HG02885 (cell line): ENCODE results near the gene CD28.

Experiments used
- ATAC-seq: cut with Tn5 transposase; IDR thresholded peaks from one replicate; pipeline ENCODE4 v1.9.1; 2021; ENCODE audit warnings: mild to moderate bottlenecking; ENCODE audit not compliant: unreplicated experiment, poor library complexity

The CD28 gene

DNA sequence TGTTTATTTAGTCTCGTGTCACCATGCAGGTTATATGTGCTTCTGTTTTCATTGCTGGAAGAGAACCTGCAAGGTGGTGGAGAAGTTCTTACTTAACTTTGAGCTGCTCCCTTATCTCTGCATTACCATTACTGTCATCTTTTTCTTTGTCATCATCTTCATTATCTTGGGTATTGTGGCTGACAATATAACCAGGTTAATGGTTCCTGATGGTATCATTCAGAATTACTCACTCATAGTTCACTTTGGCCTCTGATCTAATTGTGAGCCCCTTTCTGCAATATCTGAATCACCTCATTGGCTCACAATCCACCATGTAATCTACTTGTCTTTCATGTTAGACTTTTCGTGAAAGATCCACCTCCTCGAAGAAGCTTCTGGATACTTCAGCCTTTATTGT is 5.0 kb downstream of the CD28 start:
- ATAC-seq, result no peak

DNA sequence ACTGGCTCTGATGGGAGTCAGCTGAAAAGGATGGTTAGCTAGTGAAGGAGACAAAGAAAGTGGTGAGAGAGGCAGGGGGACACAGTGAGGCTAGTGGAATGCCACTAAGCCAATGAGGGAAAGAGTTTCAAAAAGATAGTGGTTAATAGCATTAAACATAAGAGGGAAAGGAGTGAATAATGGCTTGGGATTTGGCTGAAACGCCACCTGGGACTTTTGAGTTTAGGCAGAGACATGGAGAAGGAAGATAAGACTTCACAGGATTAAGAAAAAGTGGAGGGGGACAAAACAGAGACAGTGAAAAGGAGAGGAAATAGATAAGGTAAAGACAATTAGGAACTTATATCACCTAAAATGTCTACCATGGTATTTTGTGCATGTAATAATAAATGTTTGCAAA is 6.9 kb downstream of the CD28 start:
- ATAC-seq, result no peak

DNA sequence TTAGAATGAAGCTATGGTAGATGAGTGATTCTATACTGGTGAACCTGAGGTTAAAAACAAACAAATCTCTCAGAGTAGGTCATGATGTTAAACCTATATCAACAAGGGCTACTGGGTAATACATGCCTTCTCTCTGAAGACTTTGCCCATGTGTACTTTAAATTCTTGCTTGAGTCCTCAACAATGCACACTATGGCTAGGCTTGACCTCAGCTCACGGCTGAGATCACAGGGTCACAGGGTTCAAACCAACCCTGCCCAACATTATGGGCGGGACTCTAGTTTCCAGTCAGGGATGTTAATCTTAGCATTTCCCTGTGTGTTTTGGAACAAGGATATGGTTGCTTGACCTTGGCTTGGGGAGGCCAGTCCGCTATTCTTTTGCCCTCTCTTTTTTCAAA is 7.7 kb downstream of the CD28 start:
- ATAC-seq, result no peak

DNA sequence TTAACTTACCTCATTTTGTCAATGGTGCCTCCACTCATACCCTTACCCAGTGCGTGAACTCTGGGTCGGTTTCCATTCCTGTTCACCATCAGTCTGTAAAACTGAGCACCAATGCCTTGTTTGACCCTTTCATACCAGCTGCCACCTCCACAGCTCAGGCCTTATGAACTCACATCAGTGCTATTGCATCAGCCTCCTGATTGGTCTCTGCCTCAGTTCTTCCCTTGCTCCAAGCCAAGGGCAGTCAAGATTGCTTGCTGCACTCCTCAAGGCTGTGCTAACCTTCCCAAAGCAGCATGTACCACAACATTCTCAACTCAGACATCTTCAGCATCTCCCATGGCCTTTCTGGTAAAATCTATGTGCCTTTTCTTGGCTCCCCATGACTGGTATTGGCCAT is 9.3 kb downstream of the CD28 start:
- ATAC-seq, result no peak

DNA sequence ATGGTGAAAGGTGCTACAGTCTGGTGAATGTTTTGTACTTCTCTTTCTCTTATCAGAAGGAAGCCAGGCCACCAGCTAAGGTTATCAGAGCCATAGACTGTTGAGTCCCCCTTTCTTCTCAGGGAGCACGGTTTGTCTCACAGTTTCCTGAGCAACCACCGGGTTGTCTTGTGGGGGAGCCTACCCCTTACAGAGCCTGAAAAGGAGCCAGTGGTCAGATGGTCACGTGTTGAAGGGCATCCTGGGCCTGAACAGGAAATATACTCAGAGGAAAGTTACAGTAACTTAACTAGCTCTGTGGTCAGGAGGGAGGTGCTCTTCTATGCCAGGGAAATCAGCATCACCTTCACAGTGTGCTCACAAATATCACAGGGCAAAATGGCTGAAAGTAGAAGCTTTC is 11.6 kb downstream of the CD28 start:
- peak; percentile 84 for ATAC-seq

DNA sequence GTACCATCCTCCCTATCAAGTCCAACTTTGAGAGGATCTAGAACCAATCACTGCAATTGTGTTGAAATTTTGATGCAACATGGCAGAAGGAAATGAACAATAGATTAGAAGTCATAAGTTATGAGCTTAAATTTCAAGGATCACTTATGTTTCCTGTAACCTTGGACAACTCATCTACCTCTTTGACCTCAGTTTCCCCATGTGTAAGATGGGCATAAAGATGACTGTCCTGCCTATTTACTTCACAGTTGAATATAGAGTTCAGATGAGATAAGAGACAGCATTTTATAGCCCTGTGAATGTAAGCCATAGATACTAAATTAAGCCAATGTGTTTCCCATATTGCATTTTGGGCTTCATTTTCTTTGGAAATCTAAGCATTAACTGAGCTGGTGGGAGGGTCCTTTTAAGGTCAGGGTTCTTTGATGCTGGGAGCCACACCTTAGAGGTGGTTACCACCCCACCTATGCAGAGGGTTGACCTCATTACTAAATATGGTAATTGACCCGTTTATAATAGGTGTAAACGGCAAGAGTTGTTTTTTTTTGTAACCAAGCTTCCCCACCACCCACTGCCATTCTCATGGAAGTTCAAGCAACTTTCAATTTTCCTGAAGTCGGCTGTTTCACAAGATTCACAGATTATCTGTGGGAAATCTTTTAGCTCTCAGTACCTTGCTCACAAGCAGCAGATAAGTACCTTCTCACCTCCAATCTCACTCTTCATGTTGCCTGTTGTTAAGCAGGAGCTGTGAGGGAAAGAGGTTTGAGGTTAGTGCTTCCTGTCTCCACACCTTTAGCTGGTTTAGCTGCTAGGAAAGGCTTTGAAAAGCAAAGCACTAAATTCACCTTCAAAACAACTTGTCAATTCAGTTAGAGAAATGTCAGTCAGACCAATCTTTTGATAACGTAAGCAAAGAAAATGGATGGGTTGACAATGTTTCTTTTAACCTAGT is 13.3 kb downstream of the CD28 start:
- no peak for ATAC-seq

DNA sequence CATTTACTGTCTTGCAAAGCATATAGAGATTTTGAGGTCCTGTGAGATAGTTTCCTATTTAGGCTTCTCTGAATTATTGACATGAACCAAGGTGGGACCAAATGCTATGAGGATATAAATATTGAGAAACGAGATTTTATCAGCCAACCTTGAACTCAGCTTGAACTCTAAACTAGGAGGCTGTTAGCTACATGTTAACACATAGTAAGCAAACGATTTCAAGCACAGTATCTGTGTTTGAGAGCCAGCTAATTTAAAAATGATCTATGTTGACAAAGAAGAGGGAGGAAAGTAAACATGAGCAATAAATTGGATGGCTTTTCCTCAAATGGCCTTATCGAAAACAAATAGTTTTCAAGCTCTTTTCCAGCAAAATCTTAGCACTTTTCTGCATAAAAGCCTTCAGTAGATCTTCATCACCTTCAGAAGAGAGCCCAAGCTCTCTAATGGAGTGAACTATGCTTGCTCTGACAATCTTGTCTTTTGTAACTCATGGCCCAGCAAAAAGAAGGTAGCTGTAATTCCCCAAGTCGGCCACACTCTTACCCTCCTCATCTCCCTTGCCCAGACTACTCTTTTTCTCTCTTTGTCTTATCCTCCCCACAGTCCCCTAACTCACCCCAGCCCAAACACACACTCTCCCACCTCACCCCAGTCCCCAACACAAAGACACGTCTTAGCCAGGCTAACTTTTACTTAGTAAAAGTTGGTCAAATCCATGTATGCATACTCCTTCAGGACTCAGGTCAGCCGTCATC is 14.7 kb downstream of the CD28 start:
- no peak for ATAC-seq

DNA sequence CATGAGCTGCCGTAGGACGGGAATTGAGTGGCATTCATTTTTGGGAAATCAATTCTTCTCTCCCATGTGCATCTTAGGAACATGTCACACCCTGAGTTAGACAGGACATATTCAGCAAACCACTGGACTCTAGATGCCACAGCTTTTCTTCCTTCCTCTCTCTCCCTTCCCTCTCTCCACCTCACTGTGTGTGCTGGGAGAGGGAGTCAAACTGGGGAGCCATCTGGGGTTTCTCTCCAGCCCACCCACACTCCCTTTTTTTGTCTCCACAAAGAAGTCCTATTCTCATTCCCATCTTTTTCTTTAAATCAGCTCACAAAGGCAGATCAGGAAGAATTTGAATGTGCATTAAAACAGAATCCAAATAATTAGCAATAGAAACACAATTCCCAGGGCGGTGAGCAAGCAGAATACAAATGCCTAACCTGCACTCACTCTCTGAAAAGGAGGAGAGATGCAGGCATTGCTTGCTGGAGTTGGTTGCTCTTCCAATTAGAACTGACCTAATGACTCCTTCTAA is 15.4 kb downstream of the CD28 start:
- ATAC-seq, result no peak

DNA sequence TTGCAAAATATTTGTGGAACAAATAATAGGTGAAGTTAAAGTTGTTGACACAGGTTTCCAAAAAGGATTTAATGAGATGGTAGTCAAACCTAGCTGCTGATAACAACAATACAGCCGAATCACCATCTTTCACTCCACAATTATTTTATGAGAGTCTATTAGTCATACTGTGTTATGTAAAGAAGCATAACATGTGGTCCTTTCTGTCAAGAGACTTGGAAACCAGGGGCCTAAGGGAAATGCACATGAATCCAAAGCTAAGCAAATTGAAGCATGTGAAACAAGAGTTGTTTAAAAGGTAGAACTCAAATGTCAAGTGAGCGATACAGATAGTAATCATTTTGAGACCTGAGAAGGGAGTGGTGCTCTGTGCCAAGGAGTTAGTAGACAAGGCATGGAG is 16.0 kb downstream of the CD28 start:
- no peak for ATAC-seq

DNA sequence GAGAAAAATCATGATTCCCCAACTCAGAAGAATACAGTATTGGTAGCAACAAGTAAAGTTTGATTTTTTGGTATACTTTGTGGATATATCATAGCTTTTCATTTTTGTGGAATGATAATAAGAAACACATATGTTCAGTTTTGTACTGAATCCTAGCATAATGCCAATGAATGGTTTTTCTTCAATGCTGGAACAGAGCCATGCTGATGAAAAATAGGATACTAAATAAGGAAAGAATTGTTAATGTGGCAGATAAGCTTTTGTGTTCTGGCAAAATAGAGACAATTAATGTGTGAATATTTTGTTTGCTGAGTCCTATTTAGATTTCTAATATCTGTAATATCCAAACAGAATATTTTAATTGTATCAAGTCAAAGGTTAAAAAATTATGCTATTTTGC is 21.9 kb downstream of the CD28 start:
- no peak for ATAC-seq

DNA sequence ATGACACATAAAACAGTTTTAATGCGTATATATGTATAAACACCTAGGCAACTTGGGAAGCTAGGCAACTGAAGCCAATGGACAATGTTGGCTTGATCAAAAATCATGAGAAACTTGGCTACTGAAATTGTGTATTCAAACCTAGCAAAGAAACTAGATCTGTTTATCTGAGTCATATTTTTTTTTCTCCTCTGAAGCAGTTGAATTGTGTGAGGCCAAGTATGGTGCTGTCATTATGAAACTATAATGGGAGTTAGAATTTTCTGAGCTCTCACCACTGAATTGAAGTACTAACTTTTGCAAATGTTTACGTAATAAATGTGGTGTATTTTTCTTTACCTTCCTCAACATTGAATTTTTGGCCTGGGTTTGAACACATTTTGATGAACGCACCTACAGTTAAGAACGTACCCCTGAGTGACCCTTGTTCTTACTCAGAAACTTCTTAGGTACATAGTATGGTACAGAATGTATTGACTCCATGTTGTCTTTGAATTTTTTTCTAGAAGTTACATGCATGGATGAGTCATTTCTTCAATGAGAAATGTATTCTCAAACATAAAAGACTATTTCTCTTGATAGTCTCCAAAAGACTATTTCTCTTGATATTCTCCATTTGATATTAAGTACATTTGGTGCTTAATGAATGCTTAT is 23.8 kb downstream of the CD28 start:
- ATAC-seq, result peak; percentile 80

DNA sequence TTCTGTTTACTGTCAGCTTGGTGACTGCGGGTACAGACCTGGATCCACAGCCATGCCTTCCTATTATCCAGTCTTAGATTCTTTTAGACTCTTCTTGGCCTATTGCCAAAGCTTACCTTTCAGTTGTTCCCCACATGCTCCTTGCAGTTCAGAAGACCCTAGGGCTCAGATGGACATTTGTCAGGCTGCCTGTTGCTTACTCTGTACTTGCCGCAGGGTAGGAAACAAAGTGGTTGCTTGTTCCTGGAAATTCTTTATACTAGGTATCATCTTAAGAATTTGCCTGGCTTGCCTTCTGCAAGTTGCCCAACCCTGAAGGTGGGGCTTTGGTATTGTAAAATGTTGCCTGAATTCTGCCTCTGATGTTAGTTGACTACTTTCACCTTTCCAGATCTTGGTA is 24.4 kb downstream of the CD28 start:
- no peak for ATAC-seq

DNA sequence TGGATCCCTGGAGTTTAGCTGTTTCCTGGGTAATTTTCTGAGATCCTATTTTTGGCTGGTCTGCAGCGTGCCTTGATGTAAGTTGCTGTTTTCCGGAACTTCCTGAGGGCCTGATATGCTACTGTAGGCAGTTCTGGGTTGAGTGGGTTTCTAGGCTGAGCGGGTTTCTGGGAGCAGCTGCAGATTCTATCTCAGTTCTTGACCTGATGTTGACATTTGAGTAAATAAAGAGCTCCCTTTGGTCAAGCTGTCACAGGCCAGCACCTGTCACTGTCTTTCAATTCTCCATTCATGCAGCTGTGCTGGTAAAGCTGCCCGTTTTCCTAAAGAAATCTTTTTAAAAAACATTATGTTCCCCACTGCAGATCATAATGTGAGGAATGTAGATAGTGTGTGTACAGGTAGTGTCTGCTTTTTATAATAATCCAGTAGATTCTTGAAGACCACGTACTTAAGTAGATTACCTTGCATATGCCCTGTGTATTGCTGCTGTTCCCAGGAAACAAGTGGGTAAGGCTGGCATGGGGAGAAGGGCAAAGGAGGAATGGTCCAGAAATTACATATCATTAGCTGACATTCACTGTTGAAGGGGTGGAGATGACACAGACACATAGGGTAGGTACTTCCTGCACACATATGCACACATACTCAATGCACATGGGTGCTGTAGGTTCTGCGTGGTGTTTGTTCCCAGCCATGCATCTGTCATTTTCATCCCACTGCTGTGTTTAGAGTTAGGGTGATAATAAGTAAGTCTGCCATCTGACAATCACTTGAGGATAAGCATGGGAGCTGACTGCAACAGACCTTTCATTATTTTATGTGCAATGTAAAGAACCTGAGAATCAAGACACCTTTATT is 25.9 kb downstream of the CD28 start:
- no peak for ATAC-seq

DNA sequence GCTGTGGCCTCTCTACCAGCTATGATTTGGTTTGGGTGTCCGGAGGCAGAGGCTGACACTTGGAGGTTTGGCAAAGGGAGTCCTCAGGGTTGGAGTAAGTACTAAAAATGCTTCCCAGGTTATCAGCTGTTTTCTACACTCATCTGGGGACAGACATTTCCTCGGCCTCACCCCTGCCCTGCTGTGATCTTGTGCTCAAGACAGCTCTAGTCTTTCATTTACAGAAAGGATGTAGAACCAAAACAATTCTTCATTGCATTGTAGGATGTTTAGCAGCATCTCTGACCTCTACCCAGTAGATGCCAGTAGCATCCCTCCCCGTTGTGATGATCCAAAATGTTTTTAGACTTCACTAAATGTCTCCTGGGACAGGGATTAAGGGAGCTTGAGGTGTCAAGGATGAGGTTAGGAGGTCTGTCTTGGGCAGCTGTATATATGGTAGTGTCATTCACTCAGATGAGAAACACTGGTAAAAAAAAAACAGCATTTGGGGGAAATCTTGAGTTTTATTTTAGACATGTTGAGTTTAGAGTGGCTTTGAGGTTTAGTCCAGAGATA is 26.6 kb downstream of the CD28 start:
- no peak for ATAC-seq

DNA sequence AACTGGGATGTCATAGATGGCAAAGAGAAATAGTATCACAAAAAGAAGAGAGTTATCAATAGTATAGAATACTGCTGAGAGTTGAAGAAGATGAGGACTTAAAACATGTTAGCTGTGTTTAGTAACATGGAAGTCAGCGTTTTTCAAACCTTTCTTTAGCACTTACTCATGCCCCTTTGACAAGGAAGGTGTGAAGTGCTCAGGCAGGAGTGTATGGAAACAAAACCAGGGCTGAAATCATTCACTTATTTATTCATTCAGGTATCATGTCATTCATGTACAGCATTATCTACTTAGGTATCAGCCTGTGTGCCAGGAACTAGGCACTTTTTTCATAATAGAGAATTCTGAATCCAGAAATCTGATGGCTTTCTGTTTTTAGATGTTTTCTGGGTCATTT is 27.2 kb downstream of the CD28 start:
- no peak for ATAC-seq

DNA sequence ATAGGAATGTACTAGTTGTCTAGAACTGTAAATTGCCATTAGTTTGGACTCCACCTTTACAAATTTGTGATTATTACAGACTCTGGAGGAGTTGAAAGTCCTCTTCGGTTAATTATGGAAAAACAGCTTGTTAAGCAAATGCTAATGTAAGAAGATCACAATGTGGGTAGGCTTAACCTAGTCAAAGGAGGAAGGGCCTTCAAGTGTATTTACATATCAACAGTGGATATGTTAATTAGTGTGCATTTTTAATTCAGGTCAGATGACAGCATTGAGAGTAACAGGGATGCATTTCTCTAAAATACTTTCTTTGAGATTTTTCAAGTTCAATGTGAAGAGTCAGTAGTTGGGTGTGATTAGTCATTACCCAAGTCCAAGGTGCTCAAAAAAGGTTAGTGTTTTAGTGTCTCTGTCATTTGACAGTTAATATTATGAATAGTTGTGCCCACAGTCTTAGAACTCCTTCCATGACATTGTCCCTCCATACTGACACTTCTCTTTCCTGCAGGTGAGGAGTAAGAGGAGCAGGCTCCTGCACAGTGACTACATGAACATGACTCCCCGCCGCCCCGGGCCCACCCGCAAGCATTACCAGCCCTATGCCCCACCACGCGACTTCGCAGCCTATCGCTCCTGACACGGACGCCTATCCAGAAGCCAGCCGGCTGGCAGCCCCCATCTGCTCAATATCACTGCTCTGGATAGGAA is 28.0 kb downstream of the CD28 start:
- ATAC-seq, result no peak

DNA sequence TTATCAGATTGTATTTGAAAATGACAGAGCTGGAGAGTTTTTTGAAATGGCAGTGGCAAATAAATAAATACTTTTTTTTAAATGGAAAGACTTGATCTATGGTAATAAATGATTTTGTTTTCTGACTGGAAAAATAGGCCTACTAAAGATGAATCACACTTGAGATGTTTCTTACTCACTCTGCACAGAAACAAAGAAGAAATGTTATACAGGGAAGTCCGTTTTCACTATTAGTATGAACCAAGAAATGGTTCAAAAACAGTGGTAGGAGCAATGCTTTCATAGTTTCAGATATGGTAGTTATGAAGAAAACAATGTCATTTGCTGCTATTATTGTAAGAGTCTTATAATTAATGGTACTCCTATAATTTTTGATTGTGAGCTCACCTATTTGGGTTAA is 30.9 kb downstream of the CD28 start:
- ATAC-seq, result peak; percentile 79

DNA sequence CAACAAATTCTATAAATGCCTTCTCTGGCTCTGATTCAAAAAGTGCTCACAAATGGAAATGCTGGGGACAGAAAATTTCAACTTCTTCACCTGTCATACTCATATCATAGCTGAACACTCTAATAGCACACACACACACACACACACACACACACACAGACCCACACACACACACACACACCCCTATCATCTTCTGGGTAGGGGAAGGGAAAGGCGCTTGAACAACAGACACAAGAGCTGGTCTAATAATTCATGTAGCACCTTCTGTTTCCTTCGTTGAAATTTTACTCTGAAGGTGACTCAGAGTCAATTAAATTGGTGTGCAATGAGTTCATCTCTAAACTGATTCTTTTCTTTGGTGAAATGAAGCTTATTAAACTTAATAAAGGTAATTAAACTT is 32.9 kb downstream of the CD28 start:
- ATAC-seq, result no peak

DNA sequence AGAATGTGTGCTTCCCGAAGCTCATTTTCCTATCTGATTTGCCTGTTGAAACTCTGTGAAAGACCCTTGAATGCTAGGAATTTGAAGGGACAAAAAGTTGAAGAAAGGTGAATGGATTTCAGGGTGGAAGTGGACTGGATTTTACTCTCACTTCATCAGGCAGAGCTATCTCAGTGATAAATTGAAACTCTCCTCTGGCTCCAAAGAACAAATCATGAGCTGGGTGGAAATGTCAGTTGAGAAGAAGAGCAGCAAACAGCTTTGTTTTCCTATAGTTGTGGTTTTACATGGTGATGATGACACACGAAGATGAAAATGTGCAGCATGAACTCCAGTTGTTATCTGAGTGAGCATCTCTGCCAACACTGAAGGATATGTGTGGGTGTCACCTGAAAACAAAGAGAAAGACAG is 34.4 kb downstream of the CD28 start:
- ATAC-seq, result peak; percentile 44
